HEK293T (cell line): ENCODE measurements around the gene TEX28.
"Not testable (repeated sequence)": the region's sequence is repeated elsewhere in the genome, so short reads cannot be mapped to it uniquely, and the experiment has no call there.

Source experiments
- BHLHE40 ChIP-seq: fragments of 450-650 bp; IDR thresholded peaks from 2 replicates; pipeline ENCODE4 v1.6.1; 2016; ENCODE audit warnings: mild to moderate bottlenecking, moderate library complexity, borderline replicate concordance
- CTBP1 ChIP-seq: fragments of 450-650 bp; IDR thresholded peaks from 2 replicates; pipeline ENCODE4 v1.6.1; 2016; ENCODE audit warnings: borderline replicate concordance
- FOXA1 ChIP-seq: fragments of 450-650 bp; IDR thresholded peaks from 2 replicates; pipeline ENCODE4 v1.6.1; 2016; ENCODE audit warnings: mild to moderate bottlenecking
- FOXK2 ChIP-seq: fragments of 450-650 bp; IDR thresholded peaks from 2 replicates; pipeline ENCODE4 v1.6.1; 2016; ENCODE audit warnings: mild to moderate bottlenecking
- LEF1 ChIP-seq: fragments of 450-650 bp; IDR thresholded peaks from 2 replicates; pipeline ENCODE4 v1.6.1; 2017; ENCODE audit warnings: mild to moderate bottlenecking, borderline replicate concordance
- TARDBP ChIP-seq: fragments of 450-650 bp; IDR thresholded peaks from 2 replicates; pipeline ENCODE4 v1.6.1; 2016
- ZNF384 ChIP-seq: fragments of 450-650 bp; IDR thresholded peaks from 2 replicates; pipeline ENCODE4 v1.6.1; 2016

DNA sequence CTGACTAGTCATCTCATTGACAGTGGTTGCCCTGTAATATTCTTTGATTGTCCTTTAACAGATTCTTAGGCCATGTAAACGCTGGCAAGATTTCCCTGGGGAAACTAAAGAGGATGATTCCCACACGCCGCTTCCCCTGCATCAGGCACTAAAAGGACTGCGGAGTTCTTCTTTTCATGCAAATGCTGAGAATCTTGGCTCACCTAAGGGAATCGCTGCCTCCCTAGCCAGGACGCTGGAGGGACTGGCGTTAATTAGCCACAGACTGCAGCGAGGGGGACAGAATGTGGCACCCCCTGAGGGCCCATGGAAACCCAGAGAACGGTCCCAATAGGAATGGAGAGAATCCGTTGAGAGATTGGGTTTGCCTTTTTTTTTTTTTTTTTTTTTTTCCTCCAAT, 8.5 kb downstream of the TEX28 start:
- TF ChIP-seq TARDBP, CTBP1, LEF1, FOXK2, BHLHE40, ZNF384, FOXA1: not testable (repeated sequence)
